Suprapubic skin (tissue), 4 donors: ENCODE measurements around the gene CCDC88C.

ENCODE experiments used
- CTCF ChIP-seq, 2 donors: fragments of 200-600 bp in 1 of 2; fragments of 450-650 bp in 1 of 2; sonication (generic) in 1 of 2; IDR thresholded peaks; one replicate each; pipeline ENCODE4 v1.5.1; 2016 to 2019; ENCODE audit warnings: antibody characterized with exemption in 2 of 2, mild to moderate bottlenecking in 1 of 2, moderate library complexity in 1 of 2
- POLR2A ChIP-seq, 2 donors: fragments of 450-650 bp; IDR thresholded peaks; one replicate each; pipeline ENCODE4 v1.6.1; 2017; ENCODE audit warnings: antibody characterized with exemption in 2 of 2, mild to moderate bottlenecking in 2 of 2, moderate library complexity in 2 of 2
- POLR2AphosphoS5 ChIP-seq, 3 donors: sonication (generic); formaldehyde crosslinking; IDR thresholded peaks; one replicate each; pipeline ENCODE4 v1.6.1; 2017; ENCODE audit warnings: antibody characterized with exemption in 3 of 3

- TF ChIP-seq CTCF (IDR thresholded peaks at IDR 0.05) = no peak
- no peak for TF ChIP-seq POLR2A (IDR thresholded peaks at IDR 0.05)
- no peak for TF ChIP-seq POLR2AphosphoS5 (IDR thresholded peaks at IDR 0.05)
These were observed 76.3 kb downstream of the CCDC88C start for GRCh38 chr14:91341334-91341733.
